Measurements from ENCODE around the gene SLC25A45.
A peak's percentile ranks its signal among the peaks of the same experiment; 100 is the strongest.

The SLC25A45 gene

DNA sequence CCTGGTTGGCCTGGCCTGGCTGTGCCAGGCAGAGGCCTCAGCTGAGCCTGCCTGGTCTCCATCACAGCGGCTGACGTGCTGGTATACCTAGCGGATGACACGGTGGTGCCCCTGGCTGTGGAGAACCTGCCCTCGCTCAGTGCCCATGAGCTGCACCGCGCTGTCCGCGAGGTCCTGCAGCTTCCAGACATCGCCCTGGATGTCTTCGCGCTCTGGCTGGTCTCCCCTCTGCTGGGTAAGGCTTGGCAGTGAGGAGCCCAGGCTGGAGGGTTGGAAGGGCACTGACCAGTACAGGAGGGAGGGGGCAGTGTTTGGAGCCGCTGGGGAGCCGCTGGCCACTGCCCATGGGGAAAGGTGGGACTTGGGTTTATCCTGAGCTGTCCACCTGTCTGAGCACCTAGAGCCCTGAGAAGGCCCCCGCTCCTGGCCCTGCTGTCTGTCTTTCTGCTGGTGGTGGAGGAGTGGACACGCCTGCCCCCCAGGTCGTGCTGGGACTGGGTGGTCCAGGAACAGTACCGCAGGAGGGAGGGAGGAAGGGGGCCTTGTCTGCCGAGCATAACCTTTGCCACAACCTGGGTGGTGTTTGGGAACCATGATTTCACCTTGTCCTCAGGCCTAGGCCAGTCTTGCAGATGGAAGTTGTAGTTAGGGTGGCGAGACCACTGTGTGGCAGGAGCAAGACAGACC lies 7.0 kb upstream of the SLC25A45 start:
- no peak for DNase-seq (ENCODE audit: low spot score)

- no peak for DNase-seq (ENCODE audit: low spot score)
These were observed 6.3 kb upstream of the SLC25A45 start for GRCh38 chr11:65388731-65389130.

- DNase-seq (ENCODE audit: low spot score): peak; percentile 89
These were observed 4.1 kb upstream of the SLC25A45 start, which contains the start of gene FRMD8 for GRCh38 chr11:65386307-65387140. Gene FRMD8, plus strand, starts transcription at chr11:65386637. Its CDS starts 400 bp downstream, at chr11:65387037.

DNA sequence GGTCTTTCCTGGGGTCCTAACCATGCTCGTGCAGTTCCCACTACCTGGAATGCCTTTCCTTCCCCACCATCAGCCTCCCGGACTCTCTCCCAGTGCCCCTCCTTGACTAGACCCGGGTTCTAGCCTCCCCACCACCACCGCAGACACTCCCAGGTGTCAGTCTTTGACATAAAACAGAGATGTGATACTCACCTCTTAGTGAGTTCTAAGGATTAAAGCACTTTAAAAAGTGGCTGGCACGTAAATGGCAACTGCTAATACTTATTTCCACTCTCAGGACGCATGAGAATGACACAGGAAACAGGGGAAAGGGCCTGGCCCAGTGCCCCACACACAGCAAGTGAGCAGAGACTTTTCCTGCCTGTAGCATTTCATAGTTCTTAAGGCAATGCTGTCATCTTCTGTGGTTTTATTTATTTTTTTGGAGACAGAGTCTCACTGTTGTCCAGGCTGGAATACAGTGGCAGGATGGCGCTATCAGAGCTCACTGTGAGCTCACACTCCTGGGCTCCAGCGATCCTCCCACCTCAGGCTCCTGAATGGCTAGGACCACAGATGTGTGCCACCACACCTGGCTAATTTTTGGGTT lies 1.9 kb upstream of the SLC25A45 start:
- no peak for DNase-seq (ENCODE audit: low spot score)

GRCh38 chr11:65383778-65384177 lies 1.3 kb upstream of the SLC25A45 start:
- no peak for DNase-seq (ENCODE audit: low spot score)

DNA sequence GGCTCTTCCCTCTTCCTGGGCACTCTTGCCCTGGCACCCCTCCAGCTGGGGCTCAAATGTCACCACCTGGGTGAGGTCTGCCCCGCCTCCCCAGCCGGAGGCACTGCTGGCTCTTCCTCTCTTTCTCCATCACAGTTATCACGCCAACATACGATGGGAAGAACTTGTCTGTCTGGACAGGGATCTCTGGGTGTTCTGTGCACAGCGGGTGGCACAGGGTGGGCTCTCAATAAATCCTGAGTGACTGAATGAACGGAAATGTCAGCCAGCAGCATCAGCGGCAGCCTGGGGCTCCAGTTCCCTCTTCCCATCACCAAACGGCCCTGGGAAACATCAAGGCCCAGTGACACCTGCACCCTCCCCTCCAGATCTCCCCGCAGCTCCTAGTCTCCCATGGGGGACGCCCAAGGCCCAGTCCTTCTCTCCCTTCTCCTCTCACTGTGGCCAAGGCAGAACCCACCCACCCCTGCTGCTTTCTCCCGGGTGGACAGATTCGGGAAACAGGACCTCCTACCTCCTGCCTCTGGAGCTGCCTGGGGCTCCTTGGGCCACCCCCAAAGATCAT lies 440 bp upstream of the SLC25A45 start:
- DNase-seq (ENCODE audit: low spot score): no peak

DNA sequence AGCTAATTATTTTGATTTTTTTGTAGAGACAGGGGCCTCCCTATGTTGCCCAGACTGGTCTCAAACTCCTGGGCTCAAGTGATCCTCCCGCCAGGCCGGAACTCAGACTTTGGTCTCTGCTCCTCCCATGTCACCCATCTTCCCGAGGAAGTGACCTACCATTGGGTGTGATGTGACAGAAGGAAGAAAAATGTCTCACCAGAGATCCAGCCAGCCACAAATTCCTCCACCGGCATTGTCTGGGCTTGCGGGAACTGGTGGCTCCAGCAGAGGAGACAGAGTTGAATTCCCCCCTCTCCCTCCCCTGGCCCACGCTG lies 772 bp downstream of the SLC25A45 start:
- DNase-seq (ENCODE audit: low spot score): peak; percentile 31

DNA sequence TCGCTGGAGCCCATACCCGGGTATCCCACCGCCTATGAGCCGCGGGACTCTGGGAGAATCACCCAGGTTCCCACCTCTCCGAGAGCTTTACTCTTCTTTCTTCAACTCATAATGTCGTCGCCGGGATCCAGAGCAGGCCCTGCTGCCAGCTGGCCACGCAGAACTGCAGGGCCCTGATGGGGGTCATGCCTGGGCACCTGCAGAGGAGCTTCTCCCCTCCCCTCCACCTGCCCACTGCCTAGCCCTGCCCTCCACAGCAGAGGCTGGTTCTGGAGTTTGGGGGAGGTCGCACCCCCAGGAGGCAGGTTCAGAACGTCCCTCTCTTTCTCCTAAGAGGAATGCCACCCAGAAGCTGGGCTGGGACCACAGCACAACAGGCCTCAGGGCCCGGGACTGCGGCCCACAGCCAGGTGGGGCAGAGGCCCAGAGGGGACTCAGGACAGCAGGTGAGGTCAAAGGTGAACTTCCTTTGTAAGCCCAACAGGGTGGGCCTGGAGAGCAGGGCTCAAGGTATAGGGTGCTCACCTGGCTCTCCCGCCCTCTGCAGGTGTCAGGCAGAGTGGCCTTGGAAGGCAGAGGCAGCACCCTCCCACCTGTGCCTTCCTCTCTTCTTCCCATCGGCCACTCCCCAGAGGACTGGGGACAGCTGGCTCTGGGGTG lies 1.9 kb downstream of the SLC25A45 start:
- no peak for DNase-seq (ENCODE audit: low spot score)

DNA sequence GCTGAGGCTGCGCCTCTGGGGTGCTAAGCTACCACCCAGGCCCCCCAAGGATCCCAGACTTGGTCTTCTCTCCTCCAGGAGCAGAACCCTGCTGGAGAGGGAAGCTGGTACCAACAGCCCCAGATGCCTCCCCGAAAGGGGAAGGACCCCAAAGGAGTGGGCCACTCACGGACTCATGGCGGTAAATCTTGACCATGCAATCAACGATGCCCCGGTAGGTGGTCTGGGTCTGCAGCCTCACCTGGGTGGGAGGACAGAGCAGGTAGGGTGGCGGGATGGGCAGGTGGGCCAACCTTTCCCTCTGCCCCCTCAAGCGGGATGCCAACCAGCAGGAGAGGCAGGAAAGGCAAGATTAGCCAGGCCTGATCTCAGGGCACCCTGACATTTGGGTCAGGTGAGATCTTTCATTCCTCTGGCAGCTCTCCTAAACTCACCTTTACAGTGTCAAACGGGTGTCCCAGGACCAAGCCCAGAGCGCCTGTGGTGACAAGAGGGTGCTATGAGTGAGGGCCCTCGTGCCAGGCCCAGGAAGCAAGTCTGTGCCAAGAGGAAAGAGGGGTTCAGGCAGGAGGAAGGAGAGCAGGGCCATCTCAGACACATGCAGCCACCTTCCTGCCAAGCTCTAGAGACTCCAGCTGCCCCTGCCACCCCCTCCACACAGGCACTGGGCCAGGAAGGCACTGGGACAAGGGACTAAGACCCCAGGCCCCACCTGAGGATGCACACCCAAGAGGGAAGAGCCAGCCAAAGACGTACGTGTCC lies 2.6 kb downstream of the SLC25A45 start:
- DNase-seq (ENCODE audit: low spot score): no peak

- no peak for DNase-seq (ENCODE audit: low spot score)
These were observed 3.4 kb downstream of the SLC25A45 start for GRCh38 chr11:65378928-65379638.

DNA sequence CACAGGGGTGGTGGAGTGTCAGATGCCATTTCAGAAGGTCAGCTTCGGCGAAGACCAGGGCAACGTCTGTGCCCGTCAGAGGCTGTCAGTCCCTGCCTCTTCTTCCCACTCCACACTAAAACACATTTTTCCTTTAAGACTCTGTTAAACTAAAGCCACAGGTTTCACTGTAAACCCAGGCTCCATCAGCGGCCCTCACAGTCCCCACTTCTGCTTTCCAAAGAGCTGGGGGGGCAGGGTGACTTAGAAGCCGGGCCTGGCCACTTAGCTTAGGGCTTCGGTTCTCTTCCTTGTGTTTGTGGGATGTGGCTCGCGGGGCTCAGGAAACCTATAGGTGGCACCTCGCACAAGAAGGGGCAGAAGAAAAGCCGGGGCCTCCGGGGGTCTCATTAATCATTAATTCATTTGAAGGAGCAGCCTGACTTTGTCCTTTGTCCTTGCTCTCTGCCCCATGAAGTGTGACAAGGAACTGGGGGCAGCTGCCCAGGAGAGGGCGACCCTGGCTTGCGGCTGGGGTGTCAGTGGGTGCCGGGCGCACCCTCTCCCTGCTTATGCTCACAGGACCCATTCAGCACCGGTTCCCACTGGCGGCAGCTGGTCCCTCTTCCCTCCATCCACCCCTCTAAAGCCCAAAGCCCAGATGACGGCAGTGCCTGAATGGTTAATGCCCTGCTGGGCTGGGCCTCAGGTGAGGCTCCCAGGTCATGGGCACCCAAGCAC lies 4.1 kb downstream of the SLC25A45 start:
- no peak for DNase-seq (ENCODE audit: low spot score)

DNA sequence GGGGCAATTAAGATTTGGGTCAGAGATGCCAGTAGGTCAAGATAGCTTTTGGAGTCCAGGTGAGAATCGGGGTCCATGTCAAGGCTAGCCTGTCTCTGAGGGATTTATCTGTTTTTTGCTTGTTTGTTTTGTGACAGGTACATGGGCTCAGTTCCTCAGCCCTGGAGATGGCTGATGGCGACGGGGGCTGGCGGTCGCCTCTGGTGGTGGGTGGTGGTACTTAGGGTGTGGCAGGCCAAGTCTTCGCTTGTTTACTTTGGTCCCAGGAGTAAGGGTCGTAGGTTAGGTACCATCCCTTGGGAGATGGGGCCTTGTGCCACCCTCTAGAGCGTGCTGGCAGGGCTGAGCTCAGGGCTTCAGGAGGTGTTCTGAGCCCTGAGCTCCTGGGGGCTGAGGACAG lies 4.7 kb downstream of the SLC25A45 start:
- no peak for DNase-seq (ENCODE audit: low spot score)

- no peak for DNase-seq (ENCODE audit: low spot score)
These were observed 5.4 kb downstream of the SLC25A45 start for GRCh38 chr11:65377036-65377435.

DNA sequence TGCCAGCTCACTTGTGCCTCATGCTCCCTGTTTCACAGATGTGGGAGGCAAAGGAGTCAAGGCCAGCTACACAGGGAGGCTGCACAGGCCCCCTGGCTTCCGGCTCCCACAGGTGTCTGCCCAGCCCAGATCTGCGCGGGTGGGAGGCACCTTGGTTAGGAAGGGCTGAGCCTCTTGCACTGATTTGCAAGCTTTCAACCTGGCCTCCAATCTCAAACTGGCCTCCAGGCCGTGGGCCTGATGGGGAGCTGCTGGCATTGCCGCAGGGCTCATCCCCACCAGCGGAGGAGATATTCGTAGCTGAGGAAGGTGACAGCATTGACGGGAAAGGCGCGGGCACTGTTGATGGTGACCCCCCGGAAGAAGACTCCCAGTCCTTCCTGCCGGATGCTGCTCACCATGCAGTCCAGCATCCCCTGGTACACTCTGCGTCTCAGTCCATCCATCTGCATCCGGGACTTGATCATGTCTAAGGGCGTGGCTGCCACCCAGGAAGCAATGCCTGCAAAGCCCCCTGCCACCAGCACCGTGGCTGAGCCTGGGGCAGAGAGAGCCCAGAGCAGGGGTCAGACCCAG lies 6.2 kb downstream of the SLC25A45 start:
- no peak for DNase-seq (ENCODE audit: low spot score)

- no peak for DNase-seq (ENCODE audit: low spot score)
These were observed 7.4 kb downstream of the SLC25A45 start for GRCh38 chr11:65375012-65375411.

GRCh38 chr11:65373839-65374580 lies 8.4 kb downstream of the SLC25A45 start:
- no peak for DNase-seq (ENCODE audit: low spot score)

GRCh38 chr11:65370659-65371049 lies 11.8 kb downstream of the SLC25A45 start:
- no peak for DNase-seq (ENCODE audit: low spot score)

- DNase-seq (ENCODE audit: low spot score): peak; percentile 86
These were observed 16.1 kb downstream of the SLC25A45 start for GRCh38 chr11:65366340-65366773.

GRCh38 chr11:65363770-65364169 lies 18.7 kb downstream of the SLC25A45 start:
- DNase-seq (ENCODE audit: low spot score): no peak

All from Ammon's horn (tissue), 1 donor.